ENCODE measurements around the gene BRINP3.

DNA sequence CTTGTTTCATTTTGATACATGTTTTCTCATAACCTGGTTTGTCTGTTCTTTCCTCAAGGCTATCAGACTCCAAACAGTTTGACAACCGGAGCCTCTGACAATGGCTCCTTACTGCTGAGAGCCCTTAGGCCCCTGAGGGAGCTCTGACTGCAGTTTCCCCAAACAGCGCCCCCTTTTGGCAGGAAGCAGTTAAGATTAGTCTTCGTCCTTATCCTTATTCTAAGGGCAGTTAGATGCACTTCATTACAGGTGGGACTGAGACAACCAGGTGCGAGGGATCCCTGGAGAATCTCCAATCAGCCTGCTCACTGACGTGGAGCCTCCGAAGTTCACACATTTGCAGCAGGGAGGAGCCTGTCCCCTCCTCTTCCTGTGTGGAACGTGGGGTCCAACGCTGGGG is 393.1 kb downstream of the BRINP3 start:
- TF ChIP-seq CTCF (IDR thresholded peaks at IDR 0.05) (peak; percentile 67), ZFX (IDR thresholded peaks at IDR 0.05; ENCODE audit: borderline replicate concordance) (no peak)
